AG04450 (cell line): ENCODE data around the gene ZNF296. TPM values are rescaled to one million over a fixed set of nuclear protein-coding genes. Genes with fewer than 3 reads are reported as not detected.
A peak's percentile ranks its signal among the peaks of the same experiment; 100 is the strongest.

Source experiments
- CTCF ChIA-PET: fragments of 300-600, 350-600 bp; formaldehyde crosslinking; extraction: SDS; loops from one replicate; lab custom pipeline; 2022; ENCODE audit warnings: antibody characterized with exemption, inconsistent platforms; lab: Charles Lee
- POLR2A ChIA-PET: fragments of 350-600 bp; formaldehyde crosslinking; extraction: SDS; loops from one replicate; lab custom pipeline; 2021; ENCODE audit warnings: antibody characterized with exemption, inconsistent platforms; lab: Yijun Ruan, JAX
- DNase-seq: peaks from one replicate; pipeline ENCODE4 v3.0.0-alpha.2; 2011; ENCODE audit warnings: low read depth, low spot score
- H3K27ac ChIP-seq: one replicate; pipeline ENCODE4 v1.5.1; 2012; ENCODE audit warnings: low read depth, low read length, control low read depth
- H3K27me3 ChIP-seq: one replicate; pipeline ENCODE4 v1.6.0; 2012; ENCODE audit warnings: low read length; ENCODE audit not compliant: control insufficient read depth, insufficient read depth
- H3K4me3 ChIP-seq: 2 replicates; pipeline ENCODE4 v1.5.1; 2011; ENCODE audit warnings: mild to moderate bottlenecking, low read depth, low read length, control low read depth
- H3K9me3 ChIP-seq: 2 replicates; pipeline ENCODE4 v1.5.1; 2012; ENCODE audit warnings: low read length; ENCODE audit not compliant: control insufficient read depth, insufficient read depth
- CTCF ChIP-seq: IDR thresholded peaks from 2 replicates; pipeline ENCODE4 v1.5.1; 2011; ENCODE audit warnings: low read depth, low read length, control low read depth, inconsistent platforms
- polyA plus RNA-seq: library from polyadenylated mRNA; depleted of rRNA; stranded (reverse); fragments of >200 nt; gene quantifications from 2 replicates; pipeline ENCODE4 v1.2.3, GENCODE V29; 2011

Gene ZNF296
- polyA plus RNA-seq, 1 experiment: not detected

GRCh38 chr19:45038931-45039893, 37.1 kb downstream of the ZNF296 start, which contains the start of gene CLASRP:
Gene CLASRP (plus strand): TSS chr19:45039045. CDS start chr19:45040213, 1,168 bp downstream.
- CTCF ChIA-PET: interaction anchor here (1.3 to 2.4 kb wide), 2 partner anchors 10 to 20 kb away, joined by 3 to 14 read pairs; no protein-coding TSS in a partner anchor
- peak; percentile 71 for DNase-seq
- no peaks in the 10 kb centered on the region; the same call in 1 of the 2 replicates for H3K9me3 ChIP-seq
- POLR2A ChIA-PET: interaction anchor here (0.7 to 1.9 kb wide), 14 partner anchors 8 to 216 kb away, joined by 3 to 14 read pairs (median 4); partner anchors contain the start of genes GEMIN7 and RELB
- H3K4me3 ChIP-seq: peak within 1 kb of the TSS; percentile 95
- H3K27me3 ChIP-seq: no peaks in the 10 kb centered on the region
- no peak for TF ChIP-seq CTCF
- peak within 1 kb of the TSS; percentile 96 for H3K27ac ChIP-seq

DNA sequence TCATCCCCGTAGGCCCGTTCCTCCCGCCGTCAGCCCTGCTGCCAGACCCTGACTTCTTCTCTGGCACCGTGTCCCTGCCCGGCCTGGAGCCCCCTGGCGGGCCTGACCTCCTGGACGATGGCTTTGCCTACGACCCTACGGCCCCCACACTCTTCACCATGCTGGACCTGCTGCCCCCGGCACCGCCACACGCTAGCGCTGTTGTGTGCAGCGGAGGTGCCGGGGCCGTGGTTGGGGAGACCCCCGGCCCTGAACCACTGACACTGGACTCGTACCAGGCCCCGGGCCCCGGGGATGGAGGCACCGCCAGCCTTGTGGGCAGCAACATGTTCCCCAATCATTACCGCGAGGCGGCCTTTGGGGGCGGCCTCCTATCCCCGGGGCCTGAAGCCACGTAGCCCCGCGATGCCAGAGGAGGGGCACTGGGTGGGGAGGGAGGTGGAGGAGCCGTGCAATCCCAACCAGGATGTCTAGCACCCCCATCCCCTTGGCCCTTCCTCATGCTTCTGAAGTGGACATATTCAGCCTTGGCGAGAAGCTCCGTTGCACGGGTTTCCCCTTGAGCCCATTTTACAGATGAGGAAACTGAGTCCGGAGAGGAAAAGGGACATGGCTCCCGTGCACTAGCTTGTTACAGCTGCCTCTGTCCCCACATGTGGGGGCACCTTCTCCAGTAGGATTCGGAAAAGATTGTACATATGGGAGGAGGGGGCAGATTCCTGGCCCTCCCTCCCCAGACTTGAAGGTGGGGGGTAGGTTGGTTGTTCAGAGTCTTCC, 38.7 kb downstream of the ZNF296 start:
- no peak for DNase-seq
- ChIA-PET CTCF (interaction anchor here (0.7 to 2.4 kb wide), 2 partner anchors 22 to 61 kb away, joined by 5 to 14 read pairs; no protein-coding TSS in a partner anchor), POLR2A (no interaction called here)

DNA sequence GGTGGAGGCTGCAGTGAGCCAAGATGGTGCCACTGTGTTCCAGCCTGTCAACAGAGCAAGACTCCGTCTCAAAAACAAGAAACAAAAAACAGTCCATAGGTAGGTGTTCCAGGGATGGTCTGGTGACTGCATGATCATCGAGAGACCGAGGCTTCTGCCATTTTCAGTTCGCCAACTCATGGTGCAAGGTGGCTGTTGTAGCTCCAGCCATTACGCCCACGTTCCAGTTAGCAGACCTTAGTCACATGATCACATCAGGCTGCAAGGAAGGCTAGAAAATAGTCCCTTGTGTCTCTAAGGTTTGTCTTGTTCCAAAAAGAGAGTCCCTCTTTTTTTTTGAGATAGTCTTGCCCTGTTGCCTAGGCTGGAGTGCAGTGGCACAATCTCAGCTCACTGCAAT, 40.5 kb downstream of the ZNF296 start:
- no peak for DNase-seq
- TF ChIP-seq CTCF: no peak
- H3K4me3 ChIP-seq: no peak overlapping the region
- CTCF ChIA-PET: no interaction called here
- POLR2A ChIA-PET: interaction anchor here (0.5 to 0.6 kb wide), 2 partner anchors 15 to 29 kb away, joined by 4 to 6 read pairs; no protein-coding TSS in a partner anchor
- no peaks in the 10 kb centered on the region for H3K27me3 ChIP-seq
- H3K27ac ChIP-seq: no peak overlapping the region
- no peaks in the 10 kb centered on the region; the same call in 1 of the 2 replicates for H3K9me3 ChIP-seq

More for the DNA sequence above, 38.7 kb downstream of the ZNF296 start:
- Histone ChIP-seq H3K9me3 (no peaks in the 10 kb centered on the region; the same call in 1 of the 2 replicates), H3K27ac (no peak overlapping the region), H3K27me3 (no peaks in the 10 kb centered on the region), H3K4me3 (no peak overlapping the region)
- no peak for TF ChIP-seq CTCF

DNA sequence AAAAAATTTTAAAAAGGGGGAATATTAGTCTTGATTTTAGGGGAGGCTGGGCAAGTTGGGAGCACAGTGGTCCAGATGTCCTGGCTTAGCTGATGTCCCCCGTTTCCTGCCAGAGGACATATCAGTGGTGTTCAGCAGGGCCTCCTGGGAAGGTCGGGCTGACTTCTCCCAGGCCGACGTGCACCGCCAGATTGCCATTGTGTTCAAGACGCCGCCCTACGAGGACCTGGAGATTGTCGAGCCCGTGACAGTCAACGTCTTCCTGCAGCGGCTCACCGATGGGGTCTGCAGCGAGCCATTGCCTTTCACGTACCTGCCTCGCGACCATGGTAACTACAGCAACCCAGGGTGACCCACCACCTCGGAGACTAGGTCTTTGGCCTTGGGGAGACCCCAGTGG, 43.9 kb downstream of the ZNF296 start:
- no peak overlapping the region for H3K4me3 ChIP-seq
- no peak for DNase-seq
- CTCF ChIA-PET: no interaction called here
- TF ChIP-seq CTCF: no peak
- H3K27ac ChIP-seq: no peak overlapping the region
- POLR2A ChIA-PET: no interaction called here
- H3K27me3 ChIP-seq: no peaks in the 10 kb centered on the region
- H3K9me3 ChIP-seq: no peaks in the 10 kb centered on the region; the same call in 1 of the 2 replicates
